Fibroblast of pulmonary artery (primary cell): ENCODE data around the gene GPS2.

Experiments
- DNase-seq: peaks from one replicate; pipeline ENCODE4 v3.0.0-alpha.2; 2010; ENCODE audit warnings: low read depth
- H3K4me3 ChIP-seq: replicated peaks from 2 replicates; pipeline ENCODE4 v1.5.1; 2011; ENCODE audit warnings: low read depth, mild to moderate bottlenecking, control low read depth, low read length, moderate library complexity
- CTCF ChIP-seq: IDR thresholded peaks from 2 replicates; pipeline ENCODE4 v1.5.1; 2011; ENCODE audit warnings: mild to moderate bottlenecking, control low read depth, low read length, inconsistent platforms; ENCODE audit errors: missing control alignments

The GPS2 gene

GRCh38 chr17:7282752-7283321, 32.3 kb downstream of the GPS2 start:
- no peak overlapping the region for H3K4me3 ChIP-seq
- TF ChIP-seq CTCF = no peak
- no peak for DNase-seq

DNA sequence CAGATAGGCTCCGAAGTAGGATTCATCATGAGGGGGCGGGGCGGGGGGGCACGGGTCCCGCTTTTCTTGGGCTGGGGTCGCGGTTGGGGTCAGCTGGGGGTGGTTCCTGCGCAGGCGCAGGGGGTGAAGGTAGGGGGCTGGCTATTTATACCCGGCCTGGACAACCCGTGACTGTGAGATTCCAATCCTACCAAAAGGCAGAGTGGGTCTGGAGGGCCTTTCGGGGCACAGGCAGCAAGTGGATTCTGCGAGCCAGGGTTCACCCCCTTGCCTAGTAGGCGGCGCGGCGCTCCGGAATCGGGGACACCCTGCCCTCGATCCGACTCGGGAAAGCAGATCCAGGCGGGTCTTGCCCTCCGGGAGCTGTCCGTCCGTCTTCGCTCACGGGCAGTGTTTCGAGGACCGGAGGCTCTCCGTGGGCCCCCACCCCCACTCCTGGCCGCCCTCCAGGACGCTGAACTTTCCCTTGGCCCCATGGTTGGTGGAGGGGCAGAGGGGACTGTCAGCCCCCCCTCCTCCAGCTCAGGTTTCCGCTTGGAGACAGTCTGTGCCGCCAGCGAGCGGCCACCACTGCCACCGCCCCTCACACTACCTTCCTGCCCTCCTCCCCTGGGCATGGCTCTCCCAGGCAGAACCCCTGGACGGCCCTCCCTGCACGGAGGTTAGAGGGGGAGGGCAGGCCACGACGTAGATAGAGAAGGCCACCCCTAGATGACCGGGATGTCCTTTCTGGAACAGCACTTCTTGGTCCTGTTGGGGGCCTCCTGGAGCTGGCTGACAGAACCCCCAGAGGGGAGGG, 33.0 kb downstream of the GPS2 start:
- TF ChIP-seq CTCF = no peak
- DNase-seq = no peak
- peak overlapping the region; percentile 51 for H3K4me3 ChIP-seq

- TF ChIP-seq CTCF = no peak
- peak within 1 kb of the TSS; percentile 51 for H3K4me3 ChIP-seq
- DNase-seq = peak; percentile 95
Observed at GRCh38 chr17:7281074-7281952, 33.8 kb downstream of the GPS2 start, which contains the start of gene SLC2A4. TSS of gene SLC2A4 (plus strand) at chr17:7281718. CDS start at chr17:7281935, 217 bp downstream.

- DNase-seq = peak; percentile 84
- peak; percentile 97 for TF ChIP-seq CTCF
Observed at GRCh38 chr17:7280519-7281073, 34.6 kb downstream of the GPS2 start.

DNA sequence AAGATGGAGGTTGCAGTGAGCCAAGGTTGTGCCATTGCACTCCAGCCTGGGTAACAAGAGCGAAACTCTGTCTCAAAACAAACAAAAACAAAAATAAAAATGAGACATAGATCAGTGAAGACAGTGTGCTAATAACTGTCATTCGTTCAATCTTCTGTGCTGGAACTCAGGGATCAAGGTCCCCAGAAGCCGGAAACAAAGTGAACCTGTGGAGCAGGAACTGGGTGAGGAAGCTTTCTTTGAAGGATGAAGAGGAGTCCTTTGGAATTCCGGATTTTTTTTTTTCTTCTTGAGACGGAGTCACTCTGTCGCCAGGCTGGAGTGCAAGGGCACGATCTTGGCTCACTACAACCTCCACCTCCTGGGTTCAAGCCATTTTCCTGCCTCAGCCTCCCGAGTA, 35.7 kb downstream of the GPS2 start:
- DNase-seq = no peak
- no peak for TF ChIP-seq CTCF

More at GRCh38 chr17:7280519-7281073, 34.6 kb downstream of the GPS2 start:
- peak overlapping the region; percentile 51 for H3K4me3 ChIP-seq

DNA sequence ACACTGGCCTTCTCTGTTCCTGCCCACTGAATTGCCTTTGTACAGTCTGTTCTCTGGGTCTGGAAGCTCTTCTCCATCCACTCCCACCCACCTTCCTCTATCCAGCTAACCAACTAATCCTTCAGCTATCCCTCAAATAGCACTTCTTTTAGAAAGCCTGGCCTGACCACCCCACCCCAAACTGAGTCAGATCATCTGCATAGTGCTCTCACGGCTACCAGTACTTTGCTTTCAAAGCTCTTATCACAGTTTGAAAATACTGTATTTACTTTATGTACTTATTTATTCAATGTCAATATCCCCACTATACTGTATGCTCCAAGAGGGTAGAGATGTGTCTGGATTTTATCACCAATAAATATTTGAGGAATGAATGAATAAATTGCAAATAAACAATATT, 48.4 kb downstream of the GPS2 start:
- H3K4me3 ChIP-seq = no peak overlapping the region
- no peak for DNase-seq
- no peak for TF ChIP-seq CTCF

More for the DNA sequence above, 35.7 kb downstream of the GPS2 start:
- no peak overlapping the region for H3K4me3 ChIP-seq
